ENCODE measurements around the gene SMIM23.

DNA sequence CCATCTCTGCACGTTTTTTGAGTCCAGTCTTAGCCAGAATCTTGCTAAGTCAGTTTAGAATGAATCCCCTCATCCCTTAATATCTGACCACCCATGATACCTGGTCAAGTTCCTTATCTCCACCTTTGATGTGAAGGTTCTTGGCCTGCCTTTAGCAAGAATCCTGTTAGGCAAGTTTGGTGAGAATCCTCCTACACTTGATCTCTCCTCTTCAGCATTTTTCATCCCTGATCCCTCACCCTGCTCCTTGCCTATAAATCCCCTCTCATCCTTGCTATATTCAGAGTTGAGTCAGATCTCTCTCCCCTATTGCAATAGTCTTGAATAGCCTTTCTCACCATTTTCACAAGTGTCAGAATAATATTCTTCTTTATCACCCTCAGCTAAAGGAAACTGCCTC is 31.0 kb downstream of the SMIM23 start:
- TF ChIP-seq POLR2A (IDR thresholded peaks at IDR 0.05) = no peak
- TF ChIP-seq, protein P1, sequence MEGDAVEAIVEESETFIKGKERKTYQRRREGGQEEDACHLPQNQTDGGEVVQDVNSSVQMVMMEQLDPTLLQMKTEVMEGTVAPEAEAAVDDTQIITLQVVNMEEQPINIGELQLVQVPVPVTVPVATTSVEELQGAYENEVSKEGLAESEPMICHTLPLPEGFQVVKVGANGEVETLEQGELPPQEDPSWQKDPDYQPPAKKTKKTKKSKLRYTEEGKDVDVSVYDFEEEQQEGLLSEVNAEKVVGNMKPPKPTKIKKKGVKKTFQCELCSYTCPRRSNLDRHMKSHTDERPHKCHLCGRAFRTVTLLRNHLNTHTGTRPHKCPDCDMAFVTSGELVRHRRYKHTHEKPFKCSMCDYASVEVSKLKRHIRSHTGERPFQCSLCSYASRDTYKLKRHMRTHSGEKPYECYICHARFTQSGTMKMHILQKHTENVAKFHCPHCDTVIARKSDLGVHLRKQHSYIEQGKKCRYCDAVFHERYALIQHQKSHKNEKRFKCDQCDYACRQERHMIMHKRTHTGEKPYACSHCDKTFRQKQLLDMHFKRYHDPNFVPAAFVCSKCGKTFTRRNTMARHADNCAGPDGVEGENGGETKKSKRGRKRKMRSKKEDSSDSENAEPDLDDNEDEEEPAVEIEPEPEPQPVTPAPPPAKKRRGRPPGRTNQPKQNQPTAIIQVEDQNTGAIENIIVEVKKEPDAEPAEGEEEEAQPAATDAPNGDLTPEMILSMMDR (IDR thresholded peaks at IDR 0.05) = no peak
